Fibroblast of lung (primary cell): ENCODE results near the gene TMEM175. TPM values are rescaled to one million over a fixed set of nuclear protein-coding genes. Genes with fewer than 3 reads are reported as not detected.

Experiments used
- DNase-seq, 2 donors: peaks; one replicate each; pipeline versions ENCODE4 v3.0.0 to v3.0.0-alpha.2; 2010; ENCODE audit warnings: low read depth in 2 of 2
- H2AFZ ChIP-seq: 2 replicates; pipeline ENCODE4 v1.5.1; 2012; ENCODE audit warnings: low read length, control low read depth, inconsistent platforms
- H3K27ac ChIP-seq: 2 replicates; pipeline ENCODE4 v1.5.1; 2011; ENCODE audit warnings: low read length, control low read depth; ENCODE audit not compliant: insufficient read depth
- H3K27me3 ChIP-seq: 2 replicates; pipeline ENCODE4 v1.5.1; 2011; ENCODE audit warnings: mild to moderate bottlenecking, low read length; ENCODE audit not compliant: control insufficient read depth, insufficient read depth
- H3K36me3 ChIP-seq: 2 replicates; pipeline ENCODE4 v1.5.1; 2011; ENCODE audit warnings: low read length; ENCODE audit not compliant: control insufficient read depth, insufficient read depth
- H3K4me1 ChIP-seq: 2 replicates; pipeline ENCODE4 v1.5.1; 2011; ENCODE audit warnings: low read length; ENCODE audit not compliant: control insufficient read depth, insufficient read depth; ENCODE audit errors: extremely low read depth
- H3K4me2 ChIP-seq: 2 replicates; pipeline ENCODE4 v1.5.1; 2011; ENCODE audit warnings: low read length, control low read depth; ENCODE audit not compliant: insufficient read depth; ENCODE audit errors: extremely low read depth
- H3K4me3 ChIP-seq, 4 experiments: fragments of 200-600 bp in 1 of 4; sonication (generic) in 1 of 4; replicated peaks in 1 of 4; 2 replicates each; pipeline ENCODE4 v1.5.1; 2011 to 2016; ENCODE audit warnings: low read length in 4 of 4, low read depth in 3 of 4, mild to moderate bottlenecking in 3 of 4, control low read depth in 2 of 4, inconsistent platforms in 1 of 4, mixed read lengths in 1 of 4; ENCODE audit not compliant: insufficient read depth in 1 of 4; ENCODE audit errors: control extremely low read depth in 1 of 4
- H3K79me2 ChIP-seq: 2 replicates; pipeline ENCODE4 v1.5.1; 2012; ENCODE audit warnings: mild to moderate bottlenecking, low read length, inconsistent platforms; ENCODE audit not compliant: control insufficient read depth, insufficient read depth
- H3K9ac ChIP-seq: 2 replicates; pipeline ENCODE4 v1.5.1; 2011; ENCODE audit warnings: mild to moderate bottlenecking, low read length, control low read depth; ENCODE audit not compliant: insufficient read depth
- H3K9me3 ChIP-seq: 2 replicates; pipeline ENCODE4 v1.5.1; 2012; ENCODE audit warnings: low read depth, low read length; ENCODE audit not compliant: control insufficient read depth, insufficient read depth
- H4K20me1 ChIP-seq: 2 replicates; pipeline ENCODE4 v1.5.1; 2011; ENCODE audit warnings: low read length; ENCODE audit not compliant: control insufficient read depth, insufficient read depth; ENCODE audit errors: extremely low read depth
- EZH2 ChIP-seq: IDR thresholded peaks from 2 replicates; pipeline ENCODE4 v1.5.1; 2012; ENCODE audit warnings: low read length, control low read depth, mild to moderate bottlenecking; ENCODE audit errors: missing control alignments
- polyA plus RNA-seq, 2 donors: library from polyadenylated mRNA; depleted of rRNA in 1 of 2; stranded (reverse) in 1 of 2; unstranded in 1 of 2; fragments of >200 nt; gene quantifications; 2 replicates each; pipeline ENCODE4 v1.2.1, GENCODE V29; 2011 to 2012; ENCODE audit warnings: missing spikeins in 1 of 2
- total RNA-seq: library from RNA; depleted of rRNA; stranded (reverse); fragments of >200 nt; gene quantifications from 2 replicates; pipeline ENCODE4 v1.2.1, GENCODE V29; 2014
- TF ChIP-seq, protein P1 (sequence below), 2 donors: IDR thresholded peaks in 1 of 2; conservative IDR thresholded peaks in 1 of 2; 1 replicate in 1 of 2; 2 replicates in 1 of 2; pipeline ENCODE4 v1.5.1; 2011 to 2012; ENCODE audit warnings: low read length in 2 of 2, control low read depth in 1 of 2, inconsistent platforms in 1 of 2, low read depth in 1 of 2, mild to moderate bottlenecking in 1 of 2

TMEM175 gene
- total and polyA plus RNA-seq, 2 donors (not counting 1 experiment from before 2014, with no cell fraction given): 16.3 to 23.9 TPM

DNA sequence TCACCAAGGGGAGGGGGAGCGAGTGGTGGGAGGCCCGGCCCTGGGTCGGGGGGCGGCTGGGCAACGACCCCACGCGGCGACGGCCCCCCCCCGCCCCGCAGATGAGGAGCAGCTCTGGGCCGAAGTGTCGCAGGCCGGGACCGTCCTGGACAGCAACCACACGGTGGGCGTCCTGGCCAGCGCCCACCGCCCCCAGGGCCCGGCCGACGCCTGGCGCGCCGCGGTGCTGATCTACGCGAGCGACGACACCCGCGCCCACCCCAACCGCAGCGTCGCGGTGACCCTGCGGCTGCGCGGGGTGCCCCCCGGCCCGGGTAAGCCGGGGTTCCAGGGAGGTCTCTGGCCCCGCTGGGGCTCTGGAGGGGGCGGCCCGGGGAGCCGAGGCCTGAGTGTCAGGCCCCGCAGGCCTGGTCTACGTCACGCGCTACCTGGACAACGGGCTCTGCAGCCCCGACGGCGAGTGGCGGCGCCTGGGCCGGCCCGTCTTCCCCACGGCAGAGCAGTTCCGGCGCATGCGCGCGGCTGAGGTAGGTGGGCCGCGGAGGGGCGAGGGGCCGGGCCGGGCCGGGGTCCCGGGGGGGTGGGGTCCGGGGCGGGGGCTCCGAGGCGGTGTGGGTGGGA, 70.5 kb downstream of the TMEM175 start:
- no peak for DNase-seq
- H3K9ac ChIP-seq: no peak overlapping the region
- H3K4me1 ChIP-seq: no peaks in the 10 kb centered on the region
- no peak overlapping the region for H3K4me2 ChIP-seq
- H4K20me1 ChIP-seq: no peaks in the 10 kb centered on the region
- no peak overlapping the region for H3K27ac ChIP-seq
- no peak overlapping the region for H3K4me3 ChIP-seq
- no peaks in the 10 kb centered on the region for H3K9me3 ChIP-seq
- TF ChIP-seq, protein P1, sequence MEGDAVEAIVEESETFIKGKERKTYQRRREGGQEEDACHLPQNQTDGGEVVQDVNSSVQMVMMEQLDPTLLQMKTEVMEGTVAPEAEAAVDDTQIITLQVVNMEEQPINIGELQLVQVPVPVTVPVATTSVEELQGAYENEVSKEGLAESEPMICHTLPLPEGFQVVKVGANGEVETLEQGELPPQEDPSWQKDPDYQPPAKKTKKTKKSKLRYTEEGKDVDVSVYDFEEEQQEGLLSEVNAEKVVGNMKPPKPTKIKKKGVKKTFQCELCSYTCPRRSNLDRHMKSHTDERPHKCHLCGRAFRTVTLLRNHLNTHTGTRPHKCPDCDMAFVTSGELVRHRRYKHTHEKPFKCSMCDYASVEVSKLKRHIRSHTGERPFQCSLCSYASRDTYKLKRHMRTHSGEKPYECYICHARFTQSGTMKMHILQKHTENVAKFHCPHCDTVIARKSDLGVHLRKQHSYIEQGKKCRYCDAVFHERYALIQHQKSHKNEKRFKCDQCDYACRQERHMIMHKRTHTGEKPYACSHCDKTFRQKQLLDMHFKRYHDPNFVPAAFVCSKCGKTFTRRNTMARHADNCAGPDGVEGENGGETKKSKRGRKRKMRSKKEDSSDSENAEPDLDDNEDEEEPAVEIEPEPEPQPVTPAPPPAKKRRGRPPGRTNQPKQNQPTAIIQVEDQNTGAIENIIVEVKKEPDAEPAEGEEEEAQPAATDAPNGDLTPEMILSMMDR (conservative IDR thresholded peaks at IDR 0.05 in 1 of 2, IDR thresholded peaks at IDR 0.05 in 1 of 2; ENCODE audit: low read depth in 1 of 2, low read length in 2 of 2): no peak
- no peak for TF ChIP-seq EZH2
- no peak overlapping the region for H2AFZ ChIP-seq
- peaks cover 42% of the 10 kb centered on the region for H3K27me3 ChIP-seq
- H3K79me2 ChIP-seq: no peaks in the 10 kb centered on the region
- H3K36me3 ChIP-seq: no peaks in the 10 kb centered on the region

DNA sequence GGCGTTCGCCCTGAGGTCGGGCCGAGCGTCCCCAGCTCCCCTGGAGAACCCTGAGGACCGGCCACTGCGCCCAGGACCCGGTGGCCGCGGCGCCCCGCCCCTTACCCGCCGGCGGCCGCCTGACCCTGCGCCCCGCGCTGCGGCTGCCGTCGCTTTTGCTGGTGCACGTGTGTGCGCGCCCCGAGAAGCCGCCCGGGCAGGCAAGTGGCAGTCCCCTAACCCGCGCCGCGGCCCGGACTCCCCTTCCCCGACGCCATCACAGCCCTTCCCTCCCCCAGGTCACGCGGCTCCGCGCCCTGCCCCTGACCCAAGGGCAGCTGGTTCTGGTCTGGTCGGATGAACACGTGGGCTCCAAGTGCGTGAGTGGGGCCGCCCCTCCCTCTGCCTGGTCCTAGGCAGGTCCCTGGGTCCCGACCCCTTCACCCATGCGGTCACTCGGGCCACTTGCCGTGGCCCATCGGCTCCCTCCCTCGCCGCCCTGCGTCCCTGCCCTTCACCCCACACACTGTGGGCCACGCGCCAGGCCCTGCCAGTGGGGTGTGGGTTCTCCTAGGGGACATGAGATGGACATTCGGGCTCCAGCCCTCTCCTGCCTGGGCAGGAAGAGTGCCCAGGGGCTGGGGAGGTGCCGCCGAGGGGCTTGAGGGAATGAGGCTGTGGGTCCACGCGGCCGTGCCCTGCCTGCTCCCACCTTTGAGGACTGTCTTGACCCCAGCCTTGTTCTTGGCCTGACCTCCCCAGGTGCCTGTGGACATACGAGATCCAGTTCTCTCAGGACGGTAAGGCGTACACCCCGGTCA, 71.2 kb downstream of the TMEM175 start:
- no peak overlapping the region for H3K4me2 ChIP-seq
- H3K79me2 ChIP-seq: no peaks in the 10 kb centered on the region
- TF ChIP-seq, protein P1 (conservative IDR thresholded peaks at IDR 0.05 in 1 of 2, IDR thresholded peaks at IDR 0.05 in 1 of 2; ENCODE audit: low read depth in 1 of 2, low read length in 2 of 2): no peak
- TF ChIP-seq EZH2: peak; percentile 57
- peaks cover 39% of the 10 kb centered on the region for H3K27me3 ChIP-seq
- H3K9me3 ChIP-seq: no peaks in the 10 kb centered on the region
- H2AFZ ChIP-seq: no peak overlapping the region
- H3K36me3 ChIP-seq: no peaks in the 10 kb centered on the region
- no peak overlapping the region for H3K4me3 ChIP-seq
- no peaks in the 10 kb centered on the region for H4K20me1 ChIP-seq
- no peaks in the 10 kb centered on the region for H3K4me1 ChIP-seq
- no peak overlapping the region for H3K27ac ChIP-seq
- H3K9ac ChIP-seq: no peak overlapping the region
- DNase-seq: no peak

DNA sequence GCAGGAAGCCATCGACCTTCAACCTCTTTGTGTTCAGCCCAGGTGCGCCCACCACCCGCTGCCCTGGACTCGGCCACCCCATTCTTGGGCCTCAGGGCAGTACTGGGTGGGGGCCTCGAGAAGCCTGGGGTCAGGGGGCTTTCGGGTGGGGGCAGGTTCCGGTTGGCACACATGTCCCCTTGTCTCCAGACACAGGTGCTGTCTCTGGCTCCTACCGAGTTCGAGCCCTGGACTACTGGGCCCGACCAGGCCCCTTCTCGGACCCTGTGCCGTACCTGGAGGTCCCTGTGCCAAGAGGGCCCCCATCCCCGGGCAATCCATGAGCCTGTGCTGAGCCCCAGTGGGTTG, 71.8 kb downstream of the TMEM175 start:
- no peak for DNase-seq
- peaks cover 42% of the 10 kb centered on the region for H3K27me3 ChIP-seq

More for the DNA sequence above, 71.8 kb downstream of the TMEM175 start:
- Histone ChIP-seq H2AFZ (no peak overlapping the region), H3K9me3 (no peaks in the 10 kb centered on the region), H3K79me2 (no peaks in the 10 kb centered on the region), H4K20me1 (no peaks in the 10 kb centered on the region), H3K36me3 (no peaks in the 10 kb centered on the region), H3K27ac (no peak overlapping the region), H3K4me2 (no peak overlapping the region), H3K9ac (no peak overlapping the region), H3K4me1 (peaks cover 2% of the 10 kb centered on the region), H3K4me3 (no peak overlapping the region)
- TF ChIP-seq, protein P1 (conservative IDR thresholded peaks at IDR 0.05 in 1 of 2, IDR thresholded peaks at IDR 0.05 in 1 of 2; ENCODE audit: low read depth in 1 of 2, low read length in 2 of 2): no peak
- no peak for TF ChIP-seq EZH2
